Stimulated activated naive CD8-positive, alpha-beta T cell treated with anti-CD3 and anti-CD28 coated beads, Interleukin-15, amount 100 ng/mL, for 72 hours (primary cell): Measurements from ENCODE around the gene CHCHD1.
"Not testable (repeated sequence)": the region's sequence is repeated elsewhere in the genome, so short reads cannot be mapped to it uniquely, and the experiment has no call there.

ENCODE experiments used
- ATAC-seq: fragments of 150-1000 bp; cut with Tn5 transposase; 2 replicates; pipeline ENCODE4 v1.10.0; 2021; ENCODE audit warnings: mild to moderate bottlenecking, moderate library complexity
- DNase-seq, 2 donors: peaks; one replicate each; pipeline ENCODE4 v3.0.0; 2021 to 2022
- H3K27ac Mint-ChIP-seq, 2 donors: one replicate each; pipeline ENCODE4 v1.8.0; 2022; ENCODE audit warnings: mild to moderate bottlenecking in 2 of 2, mixed read lengths in 2 of 2, moderate library complexity in 2 of 2
- H3K27me3 Mint-ChIP-seq: one replicate; pipeline ENCODE4 v1.8.0; 2022; ENCODE audit warnings: mixed read lengths
- H3K4me1 Mint-ChIP-seq: one replicate; pipeline ENCODE4 v1.8.0; 2022; ENCODE audit warnings: mild to moderate bottlenecking, mixed read lengths
- H3K4me3 Mint-ChIP-seq, 2 donors: one replicate each; pipeline ENCODE4 v1.8.0; 2022; ENCODE audit warnings: mild to moderate bottlenecking in 2 of 2, mixed read lengths in 2 of 2, moderate library complexity in 1 of 2
- H3K9me3 Mint-ChIP-seq, 2 donors: one replicate each; pipeline ENCODE4 v1.8.0; 2022; ENCODE audit warnings: mixed read lengths in 2 of 2

The CHCHD1 gene

DNA sequence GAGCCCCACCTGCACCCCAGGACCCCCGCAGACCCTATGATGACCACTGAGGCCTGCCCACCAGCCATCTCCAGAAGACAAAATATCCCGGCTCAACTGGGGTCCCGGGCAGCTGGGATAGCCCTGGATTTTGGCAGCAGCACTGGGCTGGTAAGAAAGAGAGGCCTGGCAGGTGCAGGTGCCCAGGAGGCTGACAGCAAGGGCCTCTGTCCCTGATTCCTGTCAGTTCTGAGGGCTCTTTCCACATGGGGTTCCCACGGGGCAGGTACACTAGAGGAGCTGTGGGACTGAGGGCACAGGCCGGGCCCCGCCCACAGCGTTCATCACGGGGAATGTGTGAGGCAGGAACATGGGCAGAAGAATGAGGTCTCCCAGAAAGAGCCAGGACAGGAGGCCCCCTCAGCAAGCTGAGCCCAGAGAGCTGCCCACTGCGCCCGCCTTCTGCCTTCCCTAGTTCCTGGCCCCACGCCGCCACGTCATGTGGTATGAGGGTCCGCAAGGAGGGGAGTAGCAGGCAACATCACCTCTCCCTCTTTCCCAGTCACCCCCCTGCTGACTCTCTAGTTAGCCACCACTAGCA is 42.4 kb downstream of the CHCHD1 start:
- peak overlapping the region; percentile 31 to 52 for H3K27ac Mint-ChIP-seq
- no peaks in the 10 kb centered on the region for H3K27me3 Mint-ChIP-seq

GRCh38 chr10:73827346-73828089 is 45.7 kb downstream of the CHCHD1 start:
- no peak for DNase-seq
- no peak for ATAC-seq
- no peaks in the 10 kb centered on the region for H3K9me3 Mint-ChIP-seq
- no peaks in the 10 kb centered on the region for H3K4me1 Mint-ChIP-seq
- peak overlapping the region in 1 of 2 donors; percentile 82 for H3K27ac Mint-ChIP-seq
- no peak overlapping the region for H3K4me3 Mint-ChIP-seq
- H3K27me3 Mint-ChIP-seq, result no peaks in the 10 kb centered on the region

More for the DNA sequence above, 42.4 kb downstream of the CHCHD1 start:
- DNase-seq (no peak), ATAC-seq (no peak)
- Mint-ChIP-seq H3K4me3 (no peak overlapping the region), H3K4me1 (no peaks in the 10 kb centered on the region), H3K9me3 (no peaks in the 10 kb centered on the region)

GRCh38 chr10:73828161-73828560 is 46.3 kb downstream of the CHCHD1 start:
- DNase-seq (no peak), ATAC-seq (no peak)
- Mint-ChIP-seq H3K4me3 (no peak overlapping the region), H3K27ac (peak overlapping the region in 1 of 2 donors; percentile 82), H3K27me3 (no peaks in the 10 kb centered on the region), H3K4me1 (no peaks in the 10 kb centered on the region), H3K9me3 (no peaks in the 10 kb centered on the region)

GRCh38 chr10:73829090-73829489 is 47.2 kb downstream of the CHCHD1 start:
- H3K9me3 Mint-ChIP-seq, H3K27me3 Mint-ChIP-seq, H3K4me3 Mint-ChIP-seq, H3K27ac Mint-ChIP-seq, DNase-seq, ATAC-seq, H3K4me1 Mint-ChIP-seq: not testable (repeated sequence)
